Cerebellar cortex (tissue), 1 donor: ENCODE measurements around the gene DEK.
"Not testable (repeated sequence)": the region's sequence is repeated elsewhere in the genome, so short reads cannot be mapped to it uniquely, and the experiment has no call there.

Experiments
- DNase-seq: peaks from one replicate; pipeline ENCODE4 v3.0.0-alpha.2; 2015; ENCODE audit warnings: low spot score

The DEK gene

GRCh38 chr6:18237167-18237566, 27.2 kb downstream of the DEK start:
- no peak for DNase-seq

GRCh38 chr6:18235524-18235923, 28.8 kb downstream of the DEK start:
- DNase-seq = no peak

GRCh38 chr6:18234564-18234963, 29.8 kb downstream of the DEK start:
- DNase-seq = no peak

GRCh38 chr6:18233770-18234169, 30.6 kb downstream of the DEK start:
- not testable (repeated sequence) for DNase-seq

GRCh38 chr6:18231856-18232255, 32.5 kb downstream of the DEK start:
- DNase-seq = not testable (repeated sequence)

DNA sequence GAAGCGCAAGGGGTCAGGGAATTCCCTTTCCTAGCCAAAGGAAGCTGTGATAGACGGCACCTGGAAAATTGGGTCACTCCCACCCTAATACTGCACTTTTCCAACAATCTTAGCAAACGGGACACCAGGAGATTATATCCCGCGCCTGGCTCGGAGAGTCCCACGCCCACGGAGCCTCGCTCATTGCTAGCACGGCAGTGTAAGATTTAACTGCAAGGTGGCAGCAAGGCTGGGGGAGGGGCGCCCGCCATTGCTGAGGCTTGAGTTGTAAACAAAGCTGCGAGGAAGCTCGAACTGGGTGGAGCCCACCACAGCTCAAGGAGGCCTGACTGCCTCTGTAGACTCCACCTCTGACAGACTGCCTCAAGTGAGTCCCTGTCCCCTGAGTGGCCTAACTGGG, 35.7 kb downstream of the DEK start:
- DNase-seq = not testable (repeated sequence)

- not testable (repeated sequence) for DNase-seq
These were observed 37.2 kb downstream of the DEK start for GRCh38 chr6:18227166-18227565.

DNA sequence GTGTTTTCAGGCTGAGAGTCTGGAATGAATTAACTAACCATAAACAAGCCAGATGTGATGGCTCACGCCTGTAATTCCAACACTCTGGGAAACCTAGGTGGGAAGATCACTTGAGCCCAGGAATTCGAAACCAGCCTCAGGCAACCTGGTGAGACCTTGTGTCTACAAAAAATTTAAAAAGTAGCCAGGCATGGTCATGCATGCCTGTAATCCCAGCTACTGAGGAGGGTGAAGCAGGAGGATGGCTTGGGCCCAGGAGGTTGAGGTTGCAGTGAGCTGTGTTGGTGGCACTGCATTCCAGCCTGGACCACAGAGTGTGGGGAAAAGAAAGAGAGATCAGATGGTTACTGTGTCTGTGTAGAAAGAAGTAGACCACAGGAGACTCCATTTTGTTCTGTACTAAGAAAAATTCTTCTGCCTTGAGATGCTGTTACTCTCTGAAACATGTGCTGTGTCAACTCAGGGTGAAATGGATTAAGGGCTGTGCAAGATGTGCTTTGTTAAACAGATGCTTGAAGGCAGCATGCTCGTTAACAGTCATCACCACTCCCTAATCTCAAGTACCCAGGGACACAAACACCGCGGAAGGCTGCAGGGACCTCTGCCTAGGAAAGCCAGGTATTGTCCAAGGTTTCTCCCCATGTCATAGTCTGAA, 37.8 kb downstream of the DEK start:
- DNase-seq = not testable (repeated sequence)

- no peak for DNase-seq
These were observed 43.1 kb downstream of the DEK start for GRCh38 chr6:18221288-18221615.

DNA sequence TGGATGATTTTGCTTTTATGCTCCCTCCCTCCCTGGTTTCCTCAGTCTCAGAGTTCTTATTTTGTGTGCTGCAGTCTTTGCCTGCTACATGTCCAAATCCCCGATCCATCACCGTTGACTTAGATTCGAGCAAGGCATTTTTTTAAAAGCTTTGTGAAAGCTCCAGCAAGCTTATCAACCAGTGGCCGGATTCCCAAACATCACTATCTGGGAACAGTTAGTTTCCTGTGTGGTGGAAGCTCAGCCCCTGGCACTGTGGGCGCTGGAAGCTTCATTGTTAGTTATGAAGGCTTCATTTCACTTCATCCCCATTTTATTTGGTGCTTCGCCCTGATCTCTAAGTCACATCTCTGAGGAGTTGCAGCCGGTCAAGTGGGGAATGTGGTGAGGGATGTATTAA, 44.7 kb downstream of the DEK start:
- DNase-seq = no peak

- no peak for DNase-seq
These were observed 46.1 kb downstream of the DEK start for GRCh38 chr6:18218233-18218632.

DNA sequence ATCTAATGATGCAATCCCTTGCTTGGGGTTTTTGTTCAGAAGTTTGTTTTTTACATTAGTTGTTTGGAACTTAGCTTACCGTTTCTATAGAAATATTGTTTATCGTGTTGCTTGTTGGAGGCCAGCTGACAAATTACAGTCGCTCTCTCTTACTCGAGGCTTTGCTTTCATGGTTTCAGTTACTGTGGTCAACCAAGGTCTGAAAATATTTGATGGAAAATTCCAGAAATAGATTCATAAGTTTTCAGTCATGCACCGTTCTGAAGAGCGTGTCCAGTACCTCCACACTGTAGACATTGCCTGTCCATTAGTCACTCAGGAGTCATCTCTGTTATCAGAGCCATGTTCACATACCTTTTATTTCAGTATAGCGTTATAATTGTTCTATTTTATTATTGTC, 47.9 kb downstream of the DEK start:
- DNase-seq = no peak

GRCh38 chr6:18215436-18215835, 48.9 kb downstream of the DEK start:
- DNase-seq = no peak

DNA sequence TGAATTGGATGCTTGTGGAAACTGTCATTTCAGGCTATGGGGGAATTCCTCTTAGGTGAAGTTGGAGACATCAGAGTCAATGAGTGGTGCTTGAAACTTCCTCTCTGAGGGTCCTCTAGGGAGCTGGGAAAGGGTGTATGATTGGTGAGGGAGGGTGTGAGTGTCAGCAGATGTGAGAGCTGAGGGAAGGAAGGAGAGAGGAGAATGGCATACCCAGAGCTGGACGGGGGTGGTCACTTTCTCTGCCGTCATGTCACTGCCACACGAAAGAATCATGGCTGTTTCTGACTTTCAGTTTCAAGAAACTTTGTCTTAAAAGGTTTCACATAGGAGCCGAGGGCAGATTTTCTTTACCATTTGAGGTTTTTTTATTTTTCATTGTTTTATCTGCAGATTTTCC, 50.3 kb downstream of the DEK start:
- DNase-seq = no peak

DNA sequence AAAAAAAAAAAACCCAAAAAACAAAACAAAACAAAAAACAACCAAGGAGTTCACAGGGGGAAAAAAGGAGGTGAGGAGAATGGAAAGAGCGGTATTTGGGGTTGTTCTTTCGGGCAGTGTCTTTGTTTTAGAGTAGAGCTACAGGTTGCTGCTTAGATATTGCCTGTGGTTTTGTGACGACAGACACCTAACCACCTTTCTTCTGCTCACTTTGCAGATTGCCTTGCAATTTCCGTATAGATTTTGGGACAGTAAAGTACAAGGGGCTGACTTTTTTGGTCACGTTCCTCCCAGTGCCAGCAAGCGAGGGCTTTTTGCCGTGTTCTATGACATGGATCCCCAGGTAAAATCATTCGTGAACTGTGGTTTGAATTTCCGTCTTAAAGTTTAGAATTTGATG, 50.9 kb downstream of the DEK start:
- no peak for DNase-seq

- no peak for DNase-seq
These were observed 52.1 kb downstream of the DEK start for GRCh38 chr6:18212231-18212630.

DNA sequence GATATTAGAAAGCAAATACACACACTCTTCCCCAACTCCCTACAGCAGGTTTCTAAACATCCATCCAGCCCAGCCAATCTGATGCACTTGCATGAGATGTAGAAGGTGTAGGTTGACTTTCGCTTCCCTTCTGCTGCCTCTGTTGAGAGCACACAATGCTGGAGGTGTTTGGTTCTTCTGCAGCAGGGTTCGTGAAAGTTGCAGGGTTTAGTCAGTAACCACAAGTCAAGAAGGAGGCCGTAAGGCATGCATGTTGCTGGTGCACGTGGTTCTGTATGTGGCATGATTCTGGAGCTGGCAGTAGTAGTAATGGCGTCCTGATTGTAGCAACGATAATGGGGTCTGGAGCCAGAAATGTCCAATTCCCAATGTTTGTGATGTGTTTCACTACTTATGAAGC, 53.0 kb downstream of the DEK start:
- DNase-seq = no peak

DNA sequence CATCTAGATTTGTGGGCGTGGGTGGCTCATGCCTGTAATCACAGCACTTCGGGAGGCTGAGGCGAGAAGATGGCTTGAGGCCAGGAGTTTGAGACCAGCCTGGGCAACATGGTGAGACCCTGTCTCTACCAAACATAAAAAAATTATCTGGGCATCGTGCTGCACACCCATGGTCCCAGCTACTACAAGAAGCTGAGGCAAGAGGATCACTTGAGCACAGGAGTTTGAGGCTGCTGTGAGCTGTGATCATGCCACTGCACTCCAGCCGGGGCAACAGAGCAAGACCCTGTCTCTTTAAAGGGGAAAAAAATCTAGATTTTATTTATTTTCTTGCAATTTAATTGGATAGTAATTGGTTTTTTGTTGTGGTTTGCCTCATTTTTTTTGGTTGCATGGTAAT, 53.6 kb downstream of the DEK start:
- DNase-seq = no peak

GRCh38 chr6:18209539-18210197, 54.7 kb downstream of the DEK start:
- no peak for DNase-seq

DNA sequence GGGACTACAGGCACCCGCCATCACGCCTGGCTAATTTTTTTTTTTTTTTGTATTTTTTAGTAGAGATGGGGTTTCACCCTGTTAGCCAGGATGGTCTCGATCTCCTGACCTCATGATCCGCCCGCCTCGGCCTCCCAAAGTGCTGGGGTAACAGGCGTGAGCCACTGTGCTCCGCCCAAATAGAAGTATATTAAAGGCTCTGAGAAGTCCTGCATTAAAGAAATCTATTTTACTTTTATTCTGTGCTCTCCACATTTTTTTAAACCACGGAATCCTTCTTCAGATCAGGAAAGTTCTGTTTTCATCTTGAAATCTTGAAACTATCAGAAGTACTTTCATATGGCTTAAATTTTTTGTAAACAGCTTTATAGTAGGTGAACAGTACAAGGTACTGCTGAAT, 55.6 kb downstream of the DEK start:
- DNase-seq = not testable (repeated sequence)

DNA sequence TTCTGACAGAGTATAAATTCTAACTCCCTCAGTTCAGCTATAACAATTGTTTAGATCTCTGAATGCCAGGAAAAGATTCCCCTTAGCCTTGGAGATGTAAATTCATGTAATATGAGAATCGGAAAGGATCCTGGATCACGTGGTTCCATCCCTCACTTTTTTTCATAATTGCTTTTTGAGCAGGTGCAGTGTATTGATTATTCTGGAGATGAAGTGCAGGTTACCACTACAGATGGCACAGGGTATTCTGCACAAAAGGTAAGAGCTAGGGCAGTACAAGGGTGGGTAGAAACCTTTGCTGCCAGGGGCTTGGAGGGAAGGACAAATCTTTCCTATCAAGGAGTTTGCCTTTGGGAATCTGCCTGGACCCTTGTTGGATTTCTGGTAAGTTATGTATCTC, 56.4 kb downstream of the DEK start:
- DNase-seq = no peak

DNA sequence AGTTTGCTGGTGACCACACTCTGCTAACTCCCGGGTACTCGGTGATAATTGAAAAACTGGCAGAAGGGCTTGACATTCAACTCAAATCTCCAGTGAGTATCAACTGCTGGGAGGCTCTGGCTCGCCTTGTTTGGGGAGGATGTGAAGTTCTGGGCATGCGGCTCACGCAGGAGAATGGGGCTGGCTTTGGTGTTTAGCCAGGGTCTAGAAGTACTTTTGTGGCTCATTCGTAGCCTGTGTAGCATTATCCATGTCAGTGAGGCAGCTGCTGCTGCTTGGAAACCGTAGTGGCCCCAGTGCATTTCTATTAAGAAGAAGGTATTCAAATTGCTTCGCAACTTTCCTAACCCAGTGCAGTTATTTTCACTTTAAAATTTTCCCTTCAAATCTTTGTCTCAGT, 56.9 kb downstream of the DEK start:
- peak; percentile 12 for DNase-seq

GRCh38 chr6:18206591-18206990, 57.7 kb downstream of the DEK start:
- no peak for DNase-seq

DNA sequence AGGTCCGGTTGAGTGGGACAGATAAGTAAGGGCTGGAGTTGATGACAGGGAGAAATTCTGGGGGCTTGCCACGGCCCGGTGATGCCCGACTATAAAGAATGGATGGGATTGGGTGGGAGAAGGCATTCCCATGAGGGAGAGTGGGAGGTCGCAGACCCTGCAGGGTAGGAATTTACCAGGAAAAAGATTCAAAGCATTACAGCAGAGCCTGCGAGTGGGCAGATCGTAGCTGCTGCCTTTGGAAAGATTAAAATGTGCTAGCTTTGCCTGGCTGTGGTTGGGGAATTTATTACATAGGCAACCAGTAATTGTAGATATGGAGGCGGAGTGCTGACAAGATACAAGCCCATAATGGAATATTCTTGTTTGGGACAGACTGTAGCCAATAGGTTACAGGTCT, 59.6 kb downstream of the DEK start:
- DNase-seq = no peak
